Calu3 (cell line): ENCODE data around the gene TRAPPC4. TPM values are rescaled to one million over a fixed set of nuclear protein-coding genes. Genes with fewer than 3 reads are reported as not detected.

Experiments used
- BruUV-seq: library from RNA; stranded (reverse); fragments of 400-500 nt; replicated peaks from 2 replicates; lab custom pipeline; 2021; lab: Mats Ljungman, UMichigan
- CTCF ChIA-PET: fragments of 300-600 bp; sonication (Branson Sonifier 250); formaldehyde crosslinking; loops from one replicate; lab custom pipeline; 2022; ENCODE audit warnings: antibody characterized with exemption; lab: Charles Lee
- DNase-seq: peaks from one replicate; pipeline ENCODE4 v3.0.0; 2022
- H3K27ac Mint-ChIP-seq: one replicate; pipeline ENCODE4 v1.8.0; 2022; ENCODE audit warnings: mixed read lengths; ENCODE audit not compliant: unreplicated experiment
- H3K27me3 Mint-ChIP-seq: one replicate; pipeline ENCODE4 v1.8.0; 2022; ENCODE audit warnings: mixed read lengths; ENCODE audit not compliant: unreplicated experiment
- H3K36me3 Mint-ChIP-seq: one replicate; pipeline ENCODE4 v1.8.0; 2022; ENCODE audit warnings: mild to moderate bottlenecking, moderate library complexity, mixed read lengths; ENCODE audit not compliant: insufficient read depth, unreplicated experiment
- H3K4me1 Mint-ChIP-seq: one replicate; pipeline ENCODE4 v1.8.0; 2022; ENCODE audit warnings: mild to moderate bottlenecking, low read depth, mixed read lengths; ENCODE audit not compliant: unreplicated experiment
- H3K4me3 Mint-ChIP-seq: one replicate; pipeline ENCODE4 v1.8.0; 2022; ENCODE audit warnings: mild to moderate bottlenecking, low read depth, moderate library complexity, mixed read lengths; ENCODE audit not compliant: unreplicated experiment
- H3K9me3 Mint-ChIP-seq: one replicate; pipeline ENCODE4 v1.8.0; 2022; ENCODE audit warnings: low read depth, mixed read lengths; ENCODE audit not compliant: unreplicated experiment
- intact Hi-C: fragments of 100-400 bp; cut with micrococcal nuclease; formaldehyde crosslinking; loops from one replicate; pipeline ENCODE4 v1.10.0; 2022; ENCODE audit not compliant: unreplicated experiment
- total RNA-seq: library from RNA; stranded (reverse); gene quantifications from 2 replicates; pipeline ENCODE4 v1.2.3, GENCODE V29; 2022
- TF ChIP-seq, protein P1 (sequence below): fragments of 200-600 bp; IDR thresholded peaks from one replicate; pipeline ENCODE4 v1.8.0; 2022; ENCODE audit warnings: antibody characterized with exemption; ENCODE audit not compliant: unreplicated experiment

Gene TRAPPC4
- total RNA-seq, 1 experiment from 2014 or later, result 42.0 TPM

DNA sequence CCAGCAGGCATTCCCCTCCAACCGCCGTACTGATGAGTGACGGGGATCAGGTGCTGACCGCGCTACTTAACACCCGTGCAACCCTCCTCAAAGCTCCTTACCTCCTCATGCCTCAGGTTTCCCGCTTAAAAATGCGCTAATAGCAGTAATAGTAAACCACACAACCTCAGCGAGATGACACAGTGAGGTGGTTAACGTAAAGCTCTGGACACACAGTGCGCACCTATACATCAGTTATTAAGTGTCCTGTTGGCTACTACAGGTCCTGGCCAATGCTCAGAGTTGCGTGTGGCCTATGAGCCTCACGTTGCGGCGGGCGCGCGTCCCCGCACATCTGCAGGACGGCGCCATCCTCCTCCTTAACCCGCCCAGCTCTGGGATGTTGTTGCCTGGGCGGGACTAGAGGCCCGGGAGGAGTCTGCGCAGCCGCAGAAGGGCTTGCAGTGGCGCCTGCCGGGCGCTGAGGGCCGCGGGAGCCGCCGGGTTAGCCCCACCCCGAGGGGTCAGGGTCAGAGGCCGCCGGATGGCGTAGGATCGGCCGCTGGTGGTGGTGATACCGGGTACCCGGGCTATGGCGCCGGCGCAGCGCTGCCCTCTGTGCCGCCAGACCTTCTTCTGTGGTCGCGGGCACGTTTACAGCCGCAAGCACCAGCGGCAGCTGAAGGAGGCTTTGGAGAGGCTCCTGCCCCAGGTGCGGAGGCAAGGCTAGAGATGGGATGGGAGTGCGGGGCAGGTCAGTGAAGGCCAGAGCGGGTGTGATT lies 20.8 kb upstream of the TRAPPC4 start, which contains the start of gene CENATAC:
Gene CENATAC, plus strand, starts transcription at position 512 of the 761 bp plus-strand sequence. Its CDS starts 60 bp downstream, at position 572.
- Mint-ChIP-seq H3K4me3 (peak within 1 kb of the TSS; percentile 99), H3K27ac (peak within 1 kb of the TSS; percentile 45), H3K36me3 (peaks cover 34% of the 10 kb centered on the region), H3K4me1 (peaks cover 9% of the 10 kb centered on the region), H3K9me3 (no peaks in the 10 kb centered on the region), H3K27me3 (no peaks in the 10 kb centered on the region)
- intact Hi-C loops, result no loop called here
- CTCF ChIA-PET, result no interaction called here
- peak; percentile 87 for DNase-seq
- TF ChIP-seq, protein P1, sequence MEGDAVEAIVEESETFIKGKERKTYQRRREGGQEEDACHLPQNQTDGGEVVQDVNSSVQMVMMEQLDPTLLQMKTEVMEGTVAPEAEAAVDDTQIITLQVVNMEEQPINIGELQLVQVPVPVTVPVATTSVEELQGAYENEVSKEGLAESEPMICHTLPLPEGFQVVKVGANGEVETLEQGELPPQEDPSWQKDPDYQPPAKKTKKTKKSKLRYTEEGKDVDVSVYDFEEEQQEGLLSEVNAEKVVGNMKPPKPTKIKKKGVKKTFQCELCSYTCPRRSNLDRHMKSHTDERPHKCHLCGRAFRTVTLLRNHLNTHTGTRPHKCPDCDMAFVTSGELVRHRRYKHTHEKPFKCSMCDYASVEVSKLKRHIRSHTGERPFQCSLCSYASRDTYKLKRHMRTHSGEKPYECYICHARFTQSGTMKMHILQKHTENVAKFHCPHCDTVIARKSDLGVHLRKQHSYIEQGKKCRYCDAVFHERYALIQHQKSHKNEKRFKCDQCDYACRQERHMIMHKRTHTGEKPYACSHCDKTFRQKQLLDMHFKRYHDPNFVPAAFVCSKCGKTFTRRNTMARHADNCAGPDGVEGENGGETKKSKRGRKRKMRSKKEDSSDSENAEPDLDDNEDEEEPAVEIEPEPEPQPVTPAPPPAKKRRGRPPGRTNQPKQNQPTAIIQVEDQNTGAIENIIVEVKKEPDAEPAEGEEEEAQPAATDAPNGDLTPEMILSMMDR, result no peak
- BruUV-seq, result no TSS peak

DNA sequence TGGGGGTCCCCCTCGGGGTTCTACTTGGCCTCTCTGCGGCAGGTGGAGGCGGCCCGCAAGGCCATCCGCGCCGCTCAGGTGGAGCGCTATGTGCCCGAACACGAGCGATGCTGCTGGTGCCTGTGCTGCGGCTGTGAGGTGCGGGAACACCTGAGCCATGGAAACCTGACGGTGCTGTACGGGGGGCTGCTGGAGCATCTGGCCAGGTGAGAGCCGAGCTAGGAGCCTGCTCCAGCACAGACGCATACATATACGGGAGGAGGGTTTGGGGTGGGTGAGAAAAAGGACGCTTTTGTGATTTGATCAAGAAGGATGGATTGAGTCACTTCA lies 20.2 kb upstream of the TRAPPC4 start:
- intact Hi-C loops, result no loop called here
- Mint-ChIP-seq H3K27ac (peak overlapping the region; percentile 45), H3K9me3 (no peaks in the 10 kb centered on the region), H3K4me3 (peak overlapping the region; percentile 99), H3K27me3 (no peaks in the 10 kb centered on the region), H3K4me1 (peaks cover 9% of the 10 kb centered on the region), H3K36me3 (peaks cover 39% of the 10 kb centered on the region)
- CTCF ChIA-PET, result interaction anchor here (1.0 kb wide), 1 partner anchor 308 kb away, joined by 3 read pairs; no protein-coding TSS in a partner anchor
- TF ChIP-seq, protein P1, result no peak
- DNase-seq, result peak; percentile 10
- no TSS peak for BruUV-seq

DNA sequence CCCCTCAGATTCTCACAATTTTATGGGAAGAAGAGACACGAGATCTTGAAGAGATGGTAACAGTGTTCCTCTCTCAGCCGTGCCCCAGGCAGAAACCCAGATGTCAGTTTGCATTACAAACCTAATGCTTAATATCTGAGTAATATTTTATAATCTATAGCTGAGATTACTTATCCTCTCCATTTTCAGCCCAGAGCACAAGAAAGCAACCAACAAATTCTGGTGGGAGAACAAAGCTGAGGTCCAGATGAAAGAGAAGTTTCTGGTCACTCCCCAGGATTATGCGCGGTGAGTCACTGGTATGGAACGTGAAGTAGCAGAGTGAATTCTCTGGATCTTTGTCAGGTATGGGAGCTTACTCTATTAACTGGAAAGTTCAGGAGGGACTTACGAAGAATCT lies 19.7 kb upstream of the TRAPPC4 start:
- TF ChIP-seq, protein P1, result no peak
- BruUV-seq, result TSS peak; percentile 46
- DNase-seq, result peak; percentile 59
- CTCF ChIA-PET, result interaction anchor here (1.0 kb wide), 1 partner anchor 309 kb away, joined by 3 read pairs; no protein-coding TSS in a partner anchor
- peaks cover 43% of the 10 kb centered on the region for H3K36me3 Mint-ChIP-seq
- peak overlapping the region; percentile 45 for H3K27ac Mint-ChIP-seq
- intact Hi-C loops, result no loop called here
- no peaks in the 10 kb centered on the region for H3K27me3 Mint-ChIP-seq
- peak overlapping the region; percentile 99 for H3K4me3 Mint-ChIP-seq
- peaks cover 9% of the 10 kb centered on the region for H3K4me1 Mint-ChIP-seq
- no peaks in the 10 kb centered on the region for H3K9me3 Mint-ChIP-seq

DNA sequence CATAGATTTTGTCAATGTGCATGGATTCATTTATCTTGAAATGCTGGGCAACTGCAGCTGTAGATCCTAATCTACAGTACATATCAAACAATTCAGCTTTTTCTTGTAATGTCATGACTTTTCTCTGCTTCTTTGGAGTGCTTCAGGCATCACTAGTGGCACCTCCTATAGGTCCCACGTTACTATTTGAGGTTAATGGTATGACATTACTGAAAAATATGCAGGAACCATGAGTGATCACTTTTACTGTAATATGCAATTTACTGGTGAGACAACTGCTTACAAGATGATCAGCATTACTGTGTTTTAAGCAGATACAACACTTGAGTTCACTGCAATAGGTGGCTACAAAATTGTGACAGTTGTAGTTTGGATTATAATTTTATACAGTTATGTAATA lies 17.7 kb upstream of the TRAPPC4 start:
- CTCF ChIA-PET, result no interaction called here
- no TSS peak for BruUV-seq
- TF ChIP-seq, protein P1, result no peak
- intact Hi-C loops, result no loop called here
- H3K9me3 Mint-ChIP-seq, result no peaks in the 10 kb centered on the region
- no peaks in the 10 kb centered on the region for H3K27me3 Mint-ChIP-seq
- no peak overlapping the region for H3K4me3 Mint-ChIP-seq
- DNase-seq, result no peak
- peaks cover 43% of the 10 kb centered on the region for H3K36me3 Mint-ChIP-seq
- H3K4me1 Mint-ChIP-seq, result peaks cover 9% of the 10 kb centered on the region
- no peak overlapping the region for H3K27ac Mint-ChIP-seq
